Stimulated activated CD8-positive, alpha-beta memory T cell treated with anti-CD3 and anti-CD28 coated beads, Interleukin-15, amount 100 ng/mL, for 48 hours (primary cell): ENCODE measurements around the gene RACK1.
A peak's percentile ranks its signal among the peaks of the same experiment; 100 is the strongest.

Source experiments
- DNase-seq, 2 donors: peaks; one replicate each; pipeline ENCODE4 v3.0.0-alpha.2; 2020; ENCODE audit warnings: low read depth in 2 of 2

Gene RACK1

DNA sequence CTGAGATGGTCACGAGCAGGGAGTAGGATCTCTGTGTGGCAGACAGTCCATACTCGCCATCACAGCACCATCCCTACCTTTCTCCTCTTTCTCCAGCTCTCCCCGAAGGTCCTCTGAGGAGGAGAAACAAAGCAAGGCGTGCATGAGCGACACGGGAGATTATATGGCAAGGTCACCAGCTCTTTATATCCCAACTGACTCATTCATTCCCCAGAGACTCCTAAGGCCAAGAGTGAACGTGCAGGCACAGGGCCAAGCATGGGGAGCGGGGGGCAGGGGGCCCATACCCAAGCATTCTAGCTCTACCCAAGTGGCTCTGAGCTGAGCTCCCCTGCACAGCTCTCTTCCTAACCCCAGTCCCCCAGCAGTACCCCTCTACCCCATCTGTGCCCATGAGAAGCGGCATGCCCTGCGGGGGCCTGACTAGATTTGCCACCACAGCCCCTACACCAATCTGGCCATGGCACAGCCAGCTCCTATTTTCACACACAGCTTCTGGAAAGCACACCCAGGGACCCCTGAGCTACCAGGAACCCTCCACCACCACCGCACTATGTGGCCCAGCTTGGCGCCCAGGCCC lies 45.5 kb downstream of the RACK1 start:
- no peak for DNase-seq

DNA sequence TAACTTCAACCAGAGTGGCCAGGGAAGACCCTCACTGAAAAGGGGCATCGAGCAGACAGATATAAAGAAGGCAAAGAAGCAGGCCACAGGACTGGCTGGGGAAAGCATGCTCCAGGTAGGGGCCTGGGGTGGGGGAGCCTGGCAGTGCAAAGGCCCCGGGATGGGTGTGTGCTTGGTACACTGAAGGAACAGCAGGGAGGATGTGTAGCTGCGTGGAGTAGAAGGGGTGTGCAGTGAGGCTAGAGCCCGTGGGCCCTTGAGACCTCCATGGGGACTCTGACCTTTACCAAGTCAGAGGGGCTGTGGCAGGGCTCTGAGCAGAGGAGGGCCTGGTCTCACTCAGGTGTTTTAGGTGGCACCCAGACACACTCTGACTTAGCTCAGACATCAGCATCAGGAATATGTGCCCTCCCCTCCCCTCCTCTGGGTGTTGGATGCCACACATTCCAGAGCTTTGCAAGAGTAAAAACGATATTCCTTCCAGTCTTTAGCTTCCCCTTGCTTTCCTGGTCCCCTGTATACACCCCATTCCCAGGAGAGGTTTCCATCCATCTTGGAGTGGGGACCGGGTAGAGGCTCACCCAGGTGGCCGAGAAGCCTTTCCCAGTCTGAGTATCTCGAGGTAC lies 46.3 kb downstream of the RACK1 start:
- DNase-seq = no peak

DNA sequence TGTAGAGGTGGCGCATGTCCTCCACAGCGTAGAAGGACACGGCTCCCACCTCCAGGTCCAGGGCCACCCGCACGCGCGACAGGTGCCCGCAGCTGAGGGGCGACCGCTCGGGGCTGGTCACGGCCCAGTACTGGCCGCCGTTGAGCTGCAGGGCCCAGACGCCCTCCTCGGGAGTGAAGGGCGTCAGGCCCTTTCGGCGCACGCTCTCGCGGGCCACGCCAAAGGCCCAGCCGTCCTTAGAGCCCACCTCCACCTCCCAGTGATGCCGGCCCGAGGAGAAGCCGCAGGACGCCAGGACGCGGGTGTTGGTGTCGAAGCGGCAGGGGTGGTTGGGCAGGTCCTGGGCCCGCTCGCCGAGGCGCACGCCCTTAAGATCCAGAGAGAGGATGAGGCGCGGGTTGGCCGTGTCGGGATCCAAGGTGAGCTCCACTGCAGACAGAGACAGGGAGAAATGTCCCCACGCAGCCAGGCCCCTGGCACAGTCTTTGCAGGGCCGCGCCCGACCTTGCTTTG lies 48.4 kb downstream of the RACK1 start:
- DNase-seq = no peak

DNA sequence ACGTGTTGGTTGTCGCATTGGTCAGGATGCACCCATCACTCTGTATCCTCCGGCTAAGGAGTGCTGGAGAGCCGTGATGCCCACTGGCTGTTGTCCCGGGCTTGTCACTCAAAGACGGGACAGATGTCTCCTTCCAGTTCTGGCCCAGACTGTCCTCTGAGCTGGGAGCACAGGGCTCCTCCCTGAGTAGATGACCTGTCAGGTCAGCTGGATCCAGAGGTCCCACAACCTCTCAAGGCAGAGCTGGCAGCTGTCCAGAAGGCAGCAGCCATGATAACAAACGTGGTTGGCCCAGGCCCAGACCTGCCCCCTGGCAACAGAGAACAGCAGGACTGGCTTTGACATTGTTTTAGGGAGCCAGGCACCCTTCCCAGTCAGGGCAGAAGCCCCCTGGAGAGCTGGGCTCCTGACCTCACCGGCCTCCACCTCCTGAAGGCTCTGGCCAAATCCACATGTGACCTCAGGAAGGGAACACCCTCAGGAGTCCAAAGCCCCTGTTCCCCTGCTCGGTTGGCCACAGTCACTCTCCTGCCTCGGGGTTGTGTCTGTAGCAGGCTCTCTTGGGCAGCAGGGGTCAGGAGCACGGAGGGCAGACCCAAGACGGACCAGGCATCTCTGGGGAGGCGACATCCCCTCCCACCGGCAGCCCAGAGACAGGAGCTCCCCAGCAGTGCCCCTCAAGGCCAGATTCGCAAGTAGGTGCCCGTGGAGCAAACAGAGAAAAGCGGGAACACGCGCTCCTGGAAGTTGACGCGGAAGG lies 49.0 kb downstream of the RACK1 start:
- DNase-seq = no peak

DNA sequence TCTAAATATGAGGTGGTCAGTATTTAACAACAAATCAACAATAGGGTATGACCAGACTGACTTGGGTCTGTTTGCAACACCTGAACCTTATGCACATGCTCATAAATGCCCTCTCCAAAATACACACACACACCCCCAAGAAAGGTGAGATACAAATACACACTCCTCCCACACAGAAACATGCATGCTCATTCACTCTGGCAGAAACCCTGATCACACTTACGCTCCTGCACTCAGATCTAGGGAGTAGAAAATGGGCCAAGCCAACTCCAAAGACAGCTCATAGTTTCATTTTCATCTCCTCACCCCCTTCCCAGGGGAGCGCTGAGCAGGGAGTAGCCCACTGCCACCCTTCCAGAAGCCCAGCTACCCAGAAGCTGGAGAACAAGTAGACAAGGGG lies 50.0 kb downstream of the RACK1 start:
- DNase-seq = no peak

DNA sequence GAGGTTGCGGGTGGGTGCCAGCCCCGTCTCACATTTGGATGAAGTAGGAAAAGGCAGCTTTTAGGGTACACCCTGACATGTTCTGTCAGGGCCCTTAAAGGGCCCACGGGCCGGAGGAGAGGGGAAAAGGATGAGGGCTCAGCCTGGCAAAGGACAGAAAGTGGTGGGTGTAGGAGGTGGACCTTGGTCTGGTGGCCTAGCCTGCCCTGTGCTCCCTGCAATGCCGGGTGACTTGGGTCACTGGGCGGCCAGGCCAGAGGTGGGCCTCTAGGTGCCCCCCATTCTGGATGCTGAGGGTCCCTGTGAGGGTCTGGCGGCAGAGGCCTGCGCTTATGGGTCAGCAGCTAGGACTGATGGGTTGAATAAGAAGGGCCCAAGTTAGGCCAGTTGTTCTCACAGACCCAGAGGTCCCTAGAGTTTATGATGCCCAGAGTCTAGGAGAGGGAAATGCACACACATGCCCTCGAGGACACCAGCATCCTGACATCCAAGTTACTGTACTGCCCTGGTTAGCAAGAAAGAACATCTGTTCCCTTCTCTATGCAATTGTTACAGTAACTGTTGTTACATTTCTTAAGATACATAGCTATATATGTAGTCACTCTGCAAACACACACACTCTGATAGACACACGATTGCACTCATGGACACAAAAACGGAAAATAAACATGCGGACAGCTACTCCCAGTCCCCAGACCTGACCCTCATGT lies 51.2 kb downstream of the RACK1 start:
- no peak for DNase-seq

DNA sequence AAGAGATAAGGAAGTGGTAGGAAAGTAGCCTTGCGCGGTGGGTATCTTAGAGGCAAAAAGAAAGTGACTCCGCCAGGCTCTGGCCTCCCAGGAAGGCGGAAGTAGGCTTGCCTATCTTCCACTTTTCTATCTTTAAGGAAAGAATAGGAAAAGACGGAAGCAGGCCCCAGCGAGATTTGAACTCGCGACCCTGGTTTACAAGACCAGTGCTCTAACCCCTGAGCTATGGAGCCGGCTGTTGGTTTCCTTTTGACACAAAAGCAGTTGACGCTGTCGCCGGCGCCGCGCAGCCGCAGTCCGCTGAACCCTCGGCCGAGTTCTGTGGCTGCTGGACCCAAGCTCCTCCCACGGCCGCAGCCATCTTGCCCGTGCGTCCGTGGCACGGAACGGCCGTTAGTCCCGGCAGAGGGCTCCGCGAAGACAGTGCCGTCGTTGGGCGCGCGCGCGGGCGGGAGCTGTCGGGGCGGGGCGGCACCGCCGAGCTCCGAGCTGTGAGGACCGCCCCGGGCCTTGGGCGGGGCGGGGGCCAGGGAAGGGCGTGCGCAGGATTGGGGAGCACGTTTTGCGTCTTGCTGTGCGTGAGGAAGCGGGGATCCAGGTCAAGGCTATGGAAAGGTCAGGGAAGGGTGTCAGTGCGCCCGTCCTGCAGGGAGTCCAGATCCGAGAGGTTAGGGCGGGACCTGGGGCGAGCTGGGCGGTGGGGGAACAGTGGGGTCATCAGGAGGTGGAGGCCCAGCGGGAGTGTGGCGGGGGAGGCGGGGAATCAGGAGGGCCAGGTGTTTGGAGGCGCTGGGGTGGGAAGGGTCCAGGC lies 52.0 kb downstream of the RACK1 start:
- peak; percentile 90 to 92 for DNase-seq

DNA sequence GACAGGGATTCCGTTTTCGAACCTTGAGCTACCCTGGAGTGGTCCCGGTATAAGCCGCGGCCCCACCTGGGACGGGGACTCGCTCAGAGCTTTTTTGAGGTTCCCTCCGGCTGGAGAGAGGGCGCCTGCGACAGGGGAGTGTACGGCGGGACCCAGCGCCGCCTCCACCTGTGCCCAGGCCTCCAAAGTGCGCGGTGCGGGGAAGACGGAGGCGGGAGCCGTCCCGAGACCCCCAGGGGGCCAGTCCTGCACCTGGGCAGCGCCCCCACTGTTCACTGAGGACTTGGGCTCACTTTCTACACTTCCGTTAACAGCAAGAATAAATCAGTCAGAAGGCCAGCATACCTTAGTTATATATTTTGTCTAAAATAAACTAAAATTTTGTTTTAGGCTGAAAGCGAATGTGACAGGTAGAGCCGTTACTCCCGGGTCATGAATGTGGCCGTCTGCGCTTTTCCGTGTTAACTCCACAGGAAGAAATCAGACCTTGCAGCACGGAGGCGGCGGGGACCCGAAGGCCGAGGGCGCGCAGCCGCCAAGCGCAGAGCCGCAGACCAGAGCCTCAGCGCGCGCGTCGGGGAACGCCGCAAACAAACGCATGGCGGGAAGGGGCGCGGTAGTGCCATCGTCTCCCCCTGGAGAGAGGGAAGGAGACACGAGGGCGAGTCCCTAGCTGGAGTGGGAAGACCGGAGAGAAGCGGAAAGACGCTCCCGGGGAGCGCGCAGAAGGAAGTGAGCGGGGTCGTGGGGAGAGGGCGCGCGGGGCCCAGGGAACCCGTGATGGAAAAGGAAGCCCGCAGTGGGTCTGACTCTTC lies 52.8 kb downstream of the RACK1 start:
- DNase-seq = no peak

DNA sequence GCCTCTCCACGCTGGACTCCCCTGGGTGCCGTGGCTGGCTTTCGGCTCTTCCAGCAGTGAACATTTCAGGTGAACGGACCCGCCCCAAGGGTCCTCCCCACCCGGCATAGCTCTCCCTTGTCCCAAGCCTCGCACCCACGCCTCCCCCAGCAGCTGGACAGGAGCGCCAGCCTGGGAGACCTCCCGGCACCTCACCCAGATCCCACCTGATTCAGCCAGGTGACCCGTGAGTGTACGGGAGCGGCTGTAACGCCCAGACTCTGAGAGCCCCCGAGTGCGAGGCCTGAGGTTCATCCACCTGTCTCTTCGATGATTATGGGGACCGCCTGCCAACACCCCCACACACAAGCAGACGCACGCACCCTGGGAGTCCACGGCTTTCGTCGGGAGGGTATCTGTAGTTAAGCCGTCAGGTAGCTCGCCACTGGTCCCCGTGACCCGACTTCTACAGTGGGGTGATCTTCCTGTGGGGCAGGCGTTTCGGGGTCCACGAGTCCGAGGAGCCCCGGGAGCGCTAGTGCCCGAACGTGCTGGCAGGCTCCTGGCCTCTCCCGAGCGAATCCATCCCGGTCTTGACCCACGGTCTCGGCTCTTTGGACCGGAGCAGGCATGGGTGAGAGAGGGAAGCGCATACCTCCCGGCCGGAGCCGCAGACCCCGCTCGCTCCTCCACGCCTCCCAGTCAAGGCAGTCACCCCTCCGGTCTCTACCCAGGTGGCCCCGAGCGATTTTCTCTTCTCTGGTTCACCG lies 53.6 kb downstream of the RACK1 start:
- DNase-seq = no peak

DNA sequence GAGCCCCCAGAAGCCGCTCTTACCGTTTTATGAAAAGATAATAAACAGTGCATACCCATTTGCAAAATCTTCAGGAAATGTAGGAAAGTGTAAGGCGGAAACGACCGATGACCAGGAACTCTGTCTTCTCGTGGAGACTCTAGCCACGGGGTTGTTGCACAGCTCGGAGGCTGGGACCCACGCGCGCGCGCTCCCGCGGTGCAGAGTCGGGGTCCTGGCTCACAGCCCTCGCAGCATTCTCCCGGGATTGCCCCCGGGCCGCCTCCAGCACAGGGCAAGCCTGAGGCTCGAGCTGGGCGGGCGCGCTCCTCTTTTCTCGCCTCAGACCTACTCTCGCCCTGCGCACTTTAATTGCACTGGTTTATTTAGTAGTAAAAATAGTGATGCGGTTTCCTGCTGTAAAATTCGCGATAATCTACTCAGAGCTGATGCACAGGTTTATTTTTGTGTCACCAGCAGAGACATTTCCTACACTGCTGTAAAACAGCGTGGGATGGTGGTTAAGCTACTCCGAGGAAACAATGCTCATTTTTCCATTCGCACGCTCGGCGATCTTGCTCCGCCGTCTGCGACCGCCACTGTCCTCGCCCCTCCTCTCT lies 54.2 kb downstream of the RACK1 start:
- DNase-seq = no peak

DNA sequence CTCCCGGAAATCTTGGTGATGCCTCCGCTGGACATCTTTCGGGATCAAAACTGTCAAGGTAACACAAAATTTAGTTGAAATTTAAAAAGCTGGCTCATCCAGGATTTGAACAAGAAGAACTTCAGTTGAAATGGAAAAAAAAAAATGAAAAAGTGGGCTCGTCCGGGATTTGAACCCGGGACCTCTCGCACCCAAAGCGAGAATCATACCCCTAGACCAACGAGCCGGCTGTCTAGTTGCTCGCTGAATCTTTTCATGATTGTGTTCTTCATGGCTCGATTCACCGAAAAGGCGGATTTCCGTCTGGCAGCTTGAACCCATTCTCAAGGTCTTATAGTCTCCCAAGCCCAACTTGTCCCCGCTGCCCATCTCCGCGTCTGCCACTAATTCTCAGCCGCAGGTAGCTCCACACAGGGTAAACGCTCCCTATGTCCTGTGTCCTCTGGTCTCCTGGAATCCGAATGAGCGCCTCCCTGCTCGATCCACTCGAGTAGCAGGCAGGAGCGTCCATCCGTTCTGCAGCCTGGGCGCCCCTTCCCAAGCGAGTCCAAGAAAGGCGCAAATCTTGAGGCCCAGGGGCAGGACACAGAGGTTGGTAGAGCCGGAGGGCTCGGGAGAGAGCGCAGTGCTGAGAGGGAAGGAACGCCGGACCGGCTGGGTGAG lies 54.9 kb downstream of the RACK1 start:
- DNase-seq = no peak

DNA sequence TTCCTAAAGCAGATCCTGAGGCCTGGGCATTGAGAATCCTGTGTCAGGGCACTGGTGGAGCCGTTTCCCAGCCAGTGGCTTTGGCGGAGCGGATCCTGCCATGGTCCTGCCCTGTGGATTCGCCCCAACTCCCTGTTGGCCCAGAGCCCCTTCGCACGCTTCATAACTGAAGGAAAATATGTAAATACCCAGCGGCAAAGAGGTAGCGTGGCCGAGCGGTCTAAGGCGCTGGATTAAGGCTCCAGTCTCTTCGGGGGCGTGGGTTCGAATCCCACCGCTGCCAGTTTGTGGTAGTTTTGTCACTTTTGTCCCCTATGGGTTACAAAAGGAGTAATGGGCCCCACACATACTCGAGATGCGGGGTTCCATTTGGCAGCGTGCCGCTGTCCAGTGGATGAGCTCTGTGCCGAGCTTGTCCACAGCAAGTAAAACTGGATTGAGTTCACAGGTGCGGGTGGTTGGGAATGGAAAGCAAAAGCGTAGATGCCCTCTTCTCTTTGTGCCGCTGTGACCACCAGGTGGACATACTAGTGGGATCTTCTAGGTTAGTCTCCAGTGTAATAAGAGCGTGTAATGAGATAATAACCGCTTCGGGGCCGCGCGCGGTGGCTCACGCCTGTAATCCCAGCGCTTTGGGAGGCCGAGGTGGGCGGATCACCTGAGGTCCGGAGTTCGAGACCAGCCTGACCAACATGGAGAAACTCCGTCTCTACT lies 56.0 kb downstream of the RACK1 start:
- DNase-seq = peak in 1 of 2 donors; percentile 62

DNA sequence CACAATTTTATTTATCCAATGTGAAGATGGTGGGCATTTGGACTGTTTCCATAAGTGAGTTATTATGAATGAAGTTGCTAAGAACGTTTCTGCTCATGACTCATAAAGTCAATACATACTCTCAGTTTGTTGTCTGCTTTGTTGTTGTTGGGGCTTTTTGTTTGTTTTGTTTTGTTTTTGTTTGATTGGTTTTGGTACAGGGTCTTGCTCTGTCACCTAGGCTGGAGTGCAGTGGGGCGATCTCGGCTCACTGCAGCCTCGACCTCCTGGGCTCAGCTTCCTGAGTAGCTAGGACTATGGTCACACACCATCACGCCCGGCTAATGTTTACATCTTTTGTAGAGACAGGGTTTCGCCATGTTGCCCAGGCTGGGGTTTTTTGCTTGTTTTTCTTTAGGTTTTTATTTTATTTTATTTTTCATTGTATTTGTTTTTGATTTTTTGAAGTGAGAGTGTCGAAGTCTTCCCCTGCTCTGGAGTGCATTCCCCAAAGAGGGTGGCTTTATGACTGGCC lies 56.7 kb downstream of the RACK1 start:
- no peak for DNase-seq
